Measurements from ENCODE around the gene C6orf15.
"Not testable (repeated sequence)": the region's sequence is repeated elsewhere in the genome, so short reads cannot be mapped to it uniquely, and the experiment has no call there.

C6orf15 gene

GRCh38 chr6:31068669-31069340, 43.6 kb downstream of the C6orf15 start:
- no peaks in the 10 kb centered on the region for H3K36me3 ChIP-seq (ENCODE audit: control insufficient read depth, insufficient read depth, low read length)
- no peak overlapping the region for H3K9ac ChIP-seq (ENCODE audit: low read length)
- H3K4me3 ChIP-seq (ENCODE audit: low read length), result no peak overlapping the region
- peaks cover 2% of the 10 kb centered on the region for H3K4me1 ChIP-seq (ENCODE audit: control insufficient read depth, insufficient read depth, low read length)
- no peak overlapping the region for H3K27ac ChIP-seq (ENCODE audit: low read depth, low read length)
- no peaks in the 10 kb centered on the region for H3K27me3 ChIP-seq (ENCODE audit: control insufficient read depth, insufficient read depth, low read length)

DNA sequence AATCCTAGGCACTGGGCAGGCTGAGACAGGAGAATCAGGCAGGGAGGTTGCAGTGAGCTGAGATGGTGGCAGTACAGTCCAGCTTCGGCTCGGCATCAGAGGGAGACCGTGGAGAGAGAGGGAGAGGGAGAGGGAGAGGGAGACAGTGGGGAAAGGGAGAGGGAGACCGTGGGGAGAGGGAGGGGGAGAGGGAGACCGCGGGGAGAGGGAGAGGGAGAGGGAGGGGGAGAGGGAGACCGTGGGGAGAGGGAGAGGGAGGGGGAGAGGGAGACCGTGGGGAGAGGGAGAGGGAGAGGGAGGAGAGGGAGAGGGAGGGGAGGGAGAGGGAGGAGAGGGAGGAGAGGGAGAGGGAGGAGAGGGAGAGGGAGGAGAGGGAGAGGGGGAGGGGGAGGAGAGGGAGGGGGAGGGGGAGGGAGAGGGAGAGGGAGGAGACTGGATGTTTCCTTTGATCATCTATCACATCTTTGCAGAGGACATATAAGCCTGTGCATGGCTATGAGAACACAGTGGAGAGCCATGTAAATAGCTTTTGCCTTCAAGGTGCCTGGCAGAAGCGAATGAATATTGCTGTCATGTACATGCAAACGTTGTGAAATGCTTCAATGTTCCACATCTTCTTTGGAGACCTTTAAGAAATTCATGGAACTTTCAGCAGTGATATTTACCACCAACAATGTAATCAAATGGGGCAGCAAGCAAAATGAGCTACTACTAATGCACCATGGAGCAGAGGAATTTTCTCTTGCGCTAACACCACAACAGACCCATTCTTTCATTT, 44.3 kb downstream of the C6orf15 start:
- H3K27ac ChIP-seq (ENCODE audit: low read depth, low read length); H3K9ac ChIP-seq (ENCODE audit: low read length); H3K4me1 ChIP-seq (ENCODE audit: control insufficient read depth, insufficient read depth, low read length); H3K36me3 ChIP-seq (ENCODE audit: control insufficient read depth, insufficient read depth, low read length); H3K4me3 ChIP-seq (ENCODE audit: low read length); H3K27me3 ChIP-seq (ENCODE audit: control insufficient read depth, insufficient read depth, low read length): not testable (repeated sequence)

DNA sequence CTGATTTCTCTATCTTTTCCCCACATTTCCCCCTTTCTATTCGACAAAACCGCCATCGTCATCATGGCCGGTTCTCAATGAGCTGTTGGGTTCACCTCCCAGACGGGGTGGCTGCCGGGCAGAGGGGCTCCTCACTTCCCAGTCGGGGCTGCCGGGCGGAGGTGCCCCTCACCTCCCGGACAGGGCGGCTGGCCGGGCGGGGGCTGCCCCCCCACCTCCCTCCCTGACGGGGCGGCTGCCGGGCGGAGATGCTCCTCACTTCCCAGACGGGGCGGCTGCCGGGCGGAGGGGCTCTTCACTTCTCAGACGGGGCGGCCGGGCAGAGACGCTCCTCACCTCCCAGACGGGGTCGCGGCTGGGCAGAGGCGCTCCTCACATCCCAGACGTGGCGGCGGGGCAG, 45.3 kb downstream of the C6orf15 start:
- H3K36me3 ChIP-seq (ENCODE audit: control insufficient read depth, insufficient read depth, low read length); H3K27me3 ChIP-seq (ENCODE audit: control insufficient read depth, insufficient read depth, low read length); H3K9ac ChIP-seq (ENCODE audit: low read length); H3K4me1 ChIP-seq (ENCODE audit: control insufficient read depth, insufficient read depth, low read length); H3K4me3 ChIP-seq (ENCODE audit: low read length); H3K27ac ChIP-seq (ENCODE audit: low read depth, low read length): not testable (repeated sequence)

DNA sequence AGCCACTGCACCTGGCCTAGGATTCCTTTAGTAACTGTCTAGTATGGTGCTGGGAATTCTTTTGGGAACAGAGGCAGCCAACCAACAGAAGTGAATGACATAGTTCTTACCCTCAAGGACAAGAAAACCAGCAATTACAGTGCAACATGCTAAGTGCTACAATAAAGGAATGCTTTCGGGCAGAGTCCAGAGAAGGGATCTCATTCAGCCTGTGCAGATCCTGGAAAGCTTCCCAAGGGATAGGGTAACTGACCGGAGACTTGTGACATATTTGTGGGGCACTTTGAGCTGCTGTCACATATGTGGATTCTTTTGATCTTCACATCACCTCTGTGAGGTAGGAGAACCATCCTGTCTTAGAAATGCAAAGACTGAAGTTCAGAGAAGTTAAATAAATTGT, 46.8 kb downstream of the C6orf15 start:
- Histone ChIP-seq H3K27ac (ENCODE audit: low read depth, low read length) (no peak overlapping the region), H3K27me3 (ENCODE audit: control insufficient read depth, insufficient read depth, low read length) (no peaks in the 10 kb centered on the region), H3K9ac (ENCODE audit: low read length) (no peak overlapping the region), H3K36me3 (ENCODE audit: control insufficient read depth, insufficient read depth, low read length) (no peaks in the 10 kb centered on the region), H3K4me3 (ENCODE audit: low read length) (no peak overlapping the region), H3K4me1 (ENCODE audit: control insufficient read depth, insufficient read depth, low read length) (no peaks in the 10 kb centered on the region)

GRCh38 chr6:31063906-31064435, 48.4 kb downstream of the C6orf15 start:
- Histone ChIP-seq H3K27me3 (ENCODE audit: control insufficient read depth, insufficient read depth, low read length) (no peaks in the 10 kb centered on the region), H3K4me3 (ENCODE audit: low read length) (no peak overlapping the region), H3K27ac (ENCODE audit: low read depth, low read length) (no peak overlapping the region), H3K4me1 (ENCODE audit: control insufficient read depth, insufficient read depth, low read length) (no peaks in the 10 kb centered on the region), H3K36me3 (ENCODE audit: control insufficient read depth, insufficient read depth, low read length) (no peaks in the 10 kb centered on the region), H3K9ac (ENCODE audit: low read length) (no peak overlapping the region)

All from rectal smooth muscle tissue (tissue), 1 donor.